WTC11 (cell line): ENCODE data around the gene ZNF664. TPM values are rescaled to one million over a fixed set of nuclear protein-coding genes. Genes with fewer than 3 reads are reported as not detected.

Experiments
- ATAC-seq: fragments of 200-7000 bp; cut with Tn5 transposase; 2 replicates; pipeline ENCODE4 v1.10.0; 2021; ENCODE audit warnings: mild to moderate bottlenecking, moderate library complexity
- CTCF ChIA-PET: fragments of 300-600 bp; sonication (Branson Sonifier 250); formaldehyde crosslinking; loops from one replicate; lab custom pipeline; 2021; ENCODE audit warnings: antibody characterized with exemption; lab: Charles Lee
- POLR2A ChIA-PET: fragments of 350-600 bp; sonication (Branson Sonifier 250); formaldehyde crosslinking; loops from one replicate; lab custom pipeline; 2021; ENCODE audit warnings: antibody characterized with exemption; lab: Charles Lee
- DNase-seq: peaks from one replicate; pipeline ENCODE4 v3.0.0; 2021; ENCODE audit warnings: low spot score
- H3K27ac Mint-ChIP-seq: 2 replicates; pipeline ENCODE4 v1.8.0; 2021; ENCODE audit warnings: mixed read lengths
- H3K27me3 Mint-ChIP-seq: 2 replicates; pipeline ENCODE4 v1.8.0; 2021; ENCODE audit warnings: low read depth, mild to moderate bottlenecking, moderate library complexity, mixed read lengths
- H3K36me3 Mint-ChIP-seq: 2 replicates; pipeline ENCODE4 v1.8.0; 2021; ENCODE audit warnings: mixed read lengths
- H3K4me1 Mint-ChIP-seq: 2 replicates; pipeline ENCODE4 v1.8.0; 2022; ENCODE audit warnings: mixed read lengths
- H3K4me3 Mint-ChIP-seq: 2 replicates; pipeline ENCODE4 v1.8.0; 2021; ENCODE audit warnings: mild to moderate bottlenecking, moderate library complexity, mixed read lengths
- H3K9me3 Mint-ChIP-seq: 2 replicates; pipeline ENCODE4 v1.8.0; 2021; ENCODE audit warnings: mixed read lengths
- ATF1 ChIP-seq: sonication (generic); formaldehyde crosslinking; IDR thresholded peaks from 2 replicates; pipeline ENCODE4 v1.8.1; 2023; ENCODE audit warnings: mild to moderate bottlenecking, moderate library complexity, missing genetic modification reagents
- CREB1 ChIP-seq: sonication (generic); formaldehyde crosslinking; IDR thresholded peaks from 2 replicates; pipeline ENCODE4 v1.8.0; 2023; ENCODE audit warnings: mild to moderate bottlenecking, missing genetic modification reagents
- CREM ChIP-seq: sonication (generic); formaldehyde crosslinking; IDR thresholded peaks from 2 replicates; pipeline ENCODE4 v1.8.1; 2022; ENCODE audit warnings: mild to moderate bottlenecking, missing genetic modification reagents, moderate library complexity
- ETV6 ChIP-seq: sonication (generic); formaldehyde crosslinking; IDR thresholded peaks from 2 replicates; pipeline ENCODE4 v1.8.1; 2022; ENCODE audit warnings: mild to moderate bottlenecking, missing genetic modification reagents
- GABPB1 ChIP-seq: sonication (generic); formaldehyde crosslinking; IDR thresholded peaks from 2 replicates; pipeline ENCODE4 v1.8.1; 2023; ENCODE audit warnings: mild to moderate bottlenecking, missing genetic modification reagents
- GTF2I ChIP-seq: fragments of 250-450 bp; sonication (Bioruptor Pico); conservative IDR thresholded peaks from 2 replicates; pipeline ENCODE4 v1.4.0; 2021; ENCODE audit warnings: mild to moderate bottlenecking
- HMGA2 ChIP-seq: fragments of 250-450 bp; sonication (Bioruptor Pico); IDR thresholded peaks from 2 replicates; pipeline ENCODE4 v1.4.0; 2021; ENCODE audit warnings: mild to moderate bottlenecking, moderate library complexity
- JUN ChIP-seq: sonication (generic); formaldehyde crosslinking; IDR thresholded peaks from 2 replicates; pipeline ENCODE4 v1.8.0; 2023; ENCODE audit warnings: mild to moderate bottlenecking, missing genetic modification reagents
- MYBL2 ChIP-seq: sonication (generic); formaldehyde crosslinking; IDR thresholded peaks from 2 replicates; pipeline ENCODE4 v1.8.1; 2023; ENCODE audit warnings: mild to moderate bottlenecking, moderate library complexity, missing genetic modification reagents
- NFE2L1 ChIP-seq: sonication (generic); formaldehyde crosslinking; IDR thresholded peaks from 2 replicates; pipeline ENCODE4 v1.8.1; 2023; ENCODE audit warnings: missing genetic modification reagents
- RELA ChIP-seq: sonication (generic); formaldehyde crosslinking; IDR thresholded peaks from 2 replicates; pipeline ENCODE4 v1.8.1; 2022; ENCODE audit warnings: missing genetic modification reagents, mild to moderate bottlenecking, borderline replicate concordance
- TEAD1 ChIP-seq: sonication (generic); formaldehyde crosslinking; IDR thresholded peaks from 2 replicates; pipeline ENCODE4 v1.8.0; 2022; ENCODE audit warnings: mild to moderate bottlenecking, missing genetic modification reagents
- ZNF138 ChIP-seq: sonication (generic); formaldehyde crosslinking; conservative IDR thresholded peaks from 2 replicates; pipeline ENCODE4 v1.8.1; 2022; ENCODE audit warnings: mild to moderate bottlenecking, moderate library complexity, missing genetic modification reagents
- ZNF232 ChIP-seq: sonication (generic); formaldehyde crosslinking; IDR thresholded peaks from 2 replicates; pipeline ENCODE4 v1.8.0; 2022; ENCODE audit warnings: mild to moderate bottlenecking, missing genetic modification reagents
- ZNF416 ChIP-seq: fragments of 250-450 bp; sonication (Bioruptor Pico); IDR thresholded peaks from 2 replicates; pipeline ENCODE4 v1.9.0; 2021; ENCODE audit warnings: mild to moderate bottlenecking, inconsistent platforms
- total RNA-seq: library from RNA; stranded (reverse); gene quantifications from 3 replicates; pipeline ENCODE4 v1.2.3, GENCODE V29; 2021
- TF ChIP-seq, protein P1 (sequence below): fragments of 250-450 bp; sonication (Bioruptor Pico); IDR thresholded peaks from 2 replicates; pipeline ENCODE4 v1.9.0; 2021; ENCODE audit warnings: mild to moderate bottlenecking
- TF ChIP-seq, protein P2 (sequence below): fragments of 200-600 bp; IDR thresholded peaks from 2 replicates; pipeline ENCODE4 v1.8.0; 2022; ENCODE audit warnings: antibody characterized with exemption
- TF ChIP-seq, protein P3 (sequence below): sonication (generic); formaldehyde crosslinking; IDR thresholded peaks from 2 replicates; pipeline ENCODE4 v1.8.1; 2022; ENCODE audit warnings: low read depth, missing genetic modification reagents, borderline replicate concordance
- TF ChIP-seq, protein P4 (sequence below): sonication (generic); formaldehyde crosslinking; IDR thresholded peaks from 2 replicates; pipeline ENCODE4 v1.8.1; 2023; ENCODE audit warnings: mild to moderate bottlenecking, missing genetic modification reagents
- TF ChIP-seq, protein P5 (sequence below): sonication (generic); formaldehyde crosslinking; IDR thresholded peaks from 2 replicates; pipeline ENCODE4 v1.8.0; 2022; ENCODE audit warnings: mild to moderate bottlenecking, missing genetic modification reagents

Gene ZNF664
- total RNA-seq, 1 experiment from 2014 or later, result 61.7 TPM

DNA sequence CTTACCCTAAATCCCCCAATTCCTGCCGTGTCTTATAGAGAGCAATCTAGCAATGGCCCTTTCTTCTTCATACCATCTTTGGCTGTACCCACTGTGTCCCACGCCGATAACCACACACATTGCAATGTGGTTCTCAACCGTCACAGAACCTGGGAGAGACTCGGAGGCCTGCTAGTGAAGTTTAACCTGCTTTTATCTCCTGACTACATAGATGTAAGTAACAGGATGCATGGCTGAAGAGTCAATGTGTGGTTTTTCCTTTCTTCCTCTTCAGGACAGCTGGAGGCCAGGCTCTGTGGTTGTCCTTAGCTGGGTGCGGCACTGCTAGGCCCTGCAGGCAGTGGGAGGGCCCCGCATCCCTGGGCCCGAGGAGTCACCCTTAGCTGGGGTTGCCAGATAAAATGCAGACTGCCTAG lies 51.3 kb downstream of the ZNF664 start:
- H3K27ac Mint-ChIP-seq, result no peak overlapping the region
- H3K36me3 Mint-ChIP-seq, result peaks cover 8% of the 10 kb centered on the region; the same call in 1 of the 2 replicates
- no peak overlapping the region for H3K4me3 Mint-ChIP-seq
- H3K27me3 Mint-ChIP-seq, result peaks cover 8% of the 10 kb centered on the region
- no peak for ATAC-seq
- H3K9me3 Mint-ChIP-seq, result peaks cover 24% of the 10 kb centered on the region
- no peak for DNase-seq
- ChIA-PET CTCF (interaction anchor here (1.6 kb wide), 1 partner anchor 119 kb away, joined by 4 read pairs; no protein-coding TSS in a partner anchor), POLR2A (no interaction called here)
- TF ChIP-seq, protein P1, sequence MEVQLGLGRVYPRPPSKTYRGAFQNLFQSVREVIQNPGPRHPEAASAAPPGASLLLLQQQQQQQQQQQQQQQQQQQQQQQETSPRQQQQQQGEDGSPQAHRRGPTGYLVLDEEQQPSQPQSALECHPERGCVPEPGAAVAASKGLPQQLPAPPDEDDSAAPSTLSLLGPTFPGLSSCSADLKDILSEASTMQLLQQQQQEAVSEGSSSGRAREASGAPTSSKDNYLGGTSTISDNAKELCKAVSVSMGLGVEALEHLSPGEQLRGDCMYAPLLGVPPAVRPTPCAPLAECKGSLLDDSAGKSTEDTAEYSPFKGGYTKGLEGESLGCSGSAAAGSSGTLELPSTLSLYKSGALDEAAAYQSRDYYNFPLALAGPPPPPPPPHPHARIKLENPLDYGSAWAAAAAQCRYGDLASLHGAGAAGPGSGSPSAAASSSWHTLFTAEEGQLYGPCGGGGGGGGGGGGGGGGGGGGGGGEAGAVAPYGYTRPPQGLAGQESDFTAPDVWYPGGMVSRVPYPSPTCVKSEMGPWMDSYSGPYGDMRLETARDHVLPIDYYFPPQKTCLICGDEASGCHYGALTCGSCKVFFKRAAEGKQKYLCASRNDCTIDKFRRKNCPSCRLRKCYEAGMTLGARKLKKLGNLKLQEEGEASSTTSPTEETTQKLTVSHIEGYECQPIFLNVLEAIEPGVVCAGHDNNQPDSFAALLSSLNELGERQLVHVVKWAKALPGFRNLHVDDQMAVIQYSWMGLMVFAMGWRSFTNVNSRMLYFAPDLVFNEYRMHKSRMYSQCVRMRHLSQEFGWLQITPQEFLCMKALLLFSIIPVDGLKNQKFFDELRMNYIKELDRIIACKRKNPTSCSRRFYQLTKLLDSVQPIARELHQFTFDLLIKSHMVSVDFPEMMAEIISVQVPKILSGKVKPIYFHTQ (CRISPR knock-in tag), result no peak
- TF ChIP-seq JUN (no peak), CREM (CRISPR knock-in tag) (no peak), CREB1 (no peak)
- TF ChIP-seq, protein P2, sequence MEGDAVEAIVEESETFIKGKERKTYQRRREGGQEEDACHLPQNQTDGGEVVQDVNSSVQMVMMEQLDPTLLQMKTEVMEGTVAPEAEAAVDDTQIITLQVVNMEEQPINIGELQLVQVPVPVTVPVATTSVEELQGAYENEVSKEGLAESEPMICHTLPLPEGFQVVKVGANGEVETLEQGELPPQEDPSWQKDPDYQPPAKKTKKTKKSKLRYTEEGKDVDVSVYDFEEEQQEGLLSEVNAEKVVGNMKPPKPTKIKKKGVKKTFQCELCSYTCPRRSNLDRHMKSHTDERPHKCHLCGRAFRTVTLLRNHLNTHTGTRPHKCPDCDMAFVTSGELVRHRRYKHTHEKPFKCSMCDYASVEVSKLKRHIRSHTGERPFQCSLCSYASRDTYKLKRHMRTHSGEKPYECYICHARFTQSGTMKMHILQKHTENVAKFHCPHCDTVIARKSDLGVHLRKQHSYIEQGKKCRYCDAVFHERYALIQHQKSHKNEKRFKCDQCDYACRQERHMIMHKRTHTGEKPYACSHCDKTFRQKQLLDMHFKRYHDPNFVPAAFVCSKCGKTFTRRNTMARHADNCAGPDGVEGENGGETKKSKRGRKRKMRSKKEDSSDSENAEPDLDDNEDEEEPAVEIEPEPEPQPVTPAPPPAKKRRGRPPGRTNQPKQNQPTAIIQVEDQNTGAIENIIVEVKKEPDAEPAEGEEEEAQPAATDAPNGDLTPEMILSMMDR, result no peak
- peaks cover 5% of the 10 kb centered on the region for H3K4me1 Mint-ChIP-seq

DNA sequence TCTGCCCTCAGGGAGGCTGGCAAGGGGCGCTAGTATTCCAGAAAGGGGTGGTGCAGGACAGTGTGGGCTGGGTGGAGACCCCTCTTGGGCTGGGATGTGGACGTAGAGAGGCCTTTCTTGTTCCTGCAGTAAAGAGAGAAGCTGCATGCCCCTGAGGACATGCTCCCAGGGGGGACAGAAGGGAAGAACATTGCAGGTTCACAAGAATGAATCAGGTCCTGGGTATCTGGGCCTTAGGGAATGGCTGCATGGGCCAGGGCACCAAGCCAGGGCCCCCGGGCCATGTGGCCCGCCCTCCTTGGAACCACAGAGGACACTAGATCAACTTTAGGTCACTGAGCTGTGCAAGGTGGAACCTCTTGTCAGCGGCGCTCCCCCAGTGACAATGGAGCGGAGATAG lies 51.8 kb downstream of the ZNF664 start:
- H3K27me3 Mint-ChIP-seq, result peaks cover 8% of the 10 kb centered on the region
- DNase-seq (no peak), ATAC-seq (no peak)
- H3K4me1 Mint-ChIP-seq, result peaks cover 5% of the 10 kb centered on the region
- no peak overlapping the region for H3K27ac Mint-ChIP-seq
- ChIA-PET CTCF (interaction anchor here (1.6 kb wide), 1 partner anchor 119 kb away, joined by 4 read pairs; no protein-coding TSS in a partner anchor), POLR2A (no interaction called here)
- no peak overlapping the region for H3K4me3 Mint-ChIP-seq
- H3K36me3 Mint-ChIP-seq, result peaks cover 8% of the 10 kb centered on the region; the same call in 1 of the 2 replicates
- H3K9me3 Mint-ChIP-seq, result peaks cover 24% of the 10 kb centered on the region
- TF ChIP-seq ATF1, result no peak
- no peak for TF ChIP-seq GTF2I (CRISPR knock-in tag)
- no peak for TF ChIP-seq ETV6
- TF ChIP-seq, protein P2, result no peak
- TF ChIP-seq ZNF138, result no peak
- TF ChIP-seq, protein P3, sequence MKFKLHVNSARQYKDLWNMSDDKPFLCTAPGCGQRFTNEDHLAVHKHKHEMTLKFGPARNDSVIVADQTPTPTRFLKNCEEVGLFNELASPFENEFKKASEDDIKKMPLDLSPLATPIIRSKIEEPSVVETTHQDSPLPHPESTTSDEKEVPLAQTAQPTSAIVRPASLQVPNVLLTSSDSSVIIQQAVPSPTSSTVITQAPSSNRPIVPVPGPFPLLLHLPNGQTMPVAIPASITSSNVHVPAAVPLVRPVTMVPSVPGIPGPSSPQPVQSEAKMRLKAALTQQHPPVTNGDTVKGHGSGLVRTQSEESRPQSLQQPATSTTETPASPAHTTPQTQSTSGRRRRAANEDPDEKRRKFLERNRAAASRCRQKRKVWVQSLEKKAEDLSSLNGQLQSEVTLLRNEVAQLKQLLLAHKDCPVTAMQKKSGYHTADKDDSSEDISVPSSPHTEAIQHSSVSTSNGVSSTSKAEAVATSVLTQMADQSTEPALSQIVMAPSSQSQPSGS (CRISPR knock-in tag), result no peak
- TF ChIP-seq, protein P4, sequence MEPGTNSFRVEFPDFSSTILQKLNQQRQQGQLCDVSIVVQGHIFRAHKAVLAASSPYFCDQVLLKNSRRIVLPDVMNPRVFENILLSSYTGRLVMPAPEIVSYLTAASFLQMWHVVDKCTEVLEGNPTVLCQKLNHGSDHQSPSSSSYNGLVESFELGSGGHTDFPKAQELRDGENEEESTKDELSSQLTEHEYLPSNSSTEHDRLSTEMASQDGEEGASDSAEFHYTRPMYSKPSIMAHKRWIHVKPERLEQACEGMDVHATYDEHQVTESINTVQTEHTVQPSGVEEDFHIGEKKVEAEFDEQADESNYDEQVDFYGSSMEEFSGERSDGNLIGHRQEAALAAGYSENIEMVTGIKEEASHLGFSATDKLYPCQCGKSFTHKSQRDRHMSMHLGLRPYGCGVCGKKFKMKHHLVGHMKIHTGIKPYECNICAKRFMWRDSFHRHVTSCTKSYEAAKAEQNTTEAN (CRISPR knock-in tag), result no peak
- no peak for TF ChIP-seq JUN
- no peak for TF ChIP-seq NFE2L1 (CRISPR knock-in tag)
- TF ChIP-seq, protein P5, sequence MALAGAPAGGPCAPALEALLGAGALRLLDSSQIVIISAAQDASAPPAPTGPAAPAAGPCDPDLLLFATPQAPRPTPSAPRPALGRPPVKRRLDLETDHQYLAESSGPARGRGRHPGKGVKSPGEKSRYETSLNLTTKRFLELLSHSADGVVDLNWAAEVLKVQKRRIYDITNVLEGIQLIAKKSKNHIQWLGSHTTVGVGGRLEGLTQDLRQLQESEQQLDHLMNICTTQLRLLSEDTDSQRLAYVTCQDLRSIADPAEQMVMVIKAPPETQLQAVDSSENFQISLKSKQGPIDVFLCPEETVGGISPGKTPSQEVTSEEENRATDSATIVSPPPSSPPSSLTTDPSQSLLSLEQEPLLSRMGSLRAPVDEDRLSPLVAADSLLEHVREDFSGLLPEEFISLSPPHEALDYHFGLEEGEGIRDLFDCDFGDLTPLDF (CRISPR knock-in tag), result no peak
- no peak for TF ChIP-seq ZNF232 (CRISPR knock-in tag)
- no peak for TF ChIP-seq MYBL2 (CRISPR knock-in tag)
- TF ChIP-seq HMGA2 (CRISPR knock-in tag), result no peak
- no peak for TF ChIP-seq TEAD1 (CRISPR knock-in tag)
- TF ChIP-seq ZNF416 (CRISPR knock-in tag), result no peak
- TF ChIP-seq GABPB1 (CRISPR knock-in tag), result no peak
- TF ChIP-seq RELA (CRISPR knock-in tag), result no peak
